K562 treated with DMSO at 1 percent for 12 hours (cell line): ENCODE data around the gene DALRD3. TPM values are rescaled to one million over a fixed set of nuclear protein-coding genes. Genes with fewer than 3 reads are reported as not detected.

Experiments used
- total RNA-seq: library from RNA; unstranded; fragments of 300-600 nt; gene quantifications from 2 replicates; pipeline ENCODE4 v1.2.3, GENCODE V29; 2022; ENCODE audit not compliant: insufficient read depth

DALRD3 gene
- total RNA-seq, result 13.1 and 15.2 TPM in 2 replicates

GRCh38 chr3:49017971-49018706 lies at the start of gene DALRD3:
Gene DALRD3 (minus strand): TSS chr3:49018580. CDS start chr3:49018564, 16 bp downstream.

GRCh38 chr3:49028673-49029562 lies 10.5 kb upstream of the DALRD3 start, which contains the start of gene IMPDH2:
Gene IMPDH2 (minus strand): TSS chr3:49029398. CDS start chr3:49029350, 48 bp downstream.

GRCh38 chr3:49021813-49022687 lies 3.7 kb upstream of the DALRD3 start, which contains the start of gene NDUFAF3:
Gene NDUFAF3 (plus strand): TSS chr3:49022121. CDS start chr3:49022145, 24 bp downstream.

GRCh38 chr3:49007068-49007770 lies 11.2 kb downstream of the DALRD3 start, which contains the start of gene WDR6:
Gene WDR6 (plus strand): TSS chr3:49007391. CDS start chr3:49007432, 41 bp downstream.

GRCh38 chr3:48989796-48990635 lies 28.4 kb downstream of the DALRD3 start, which contains the start of gene P4HTM:
Gene P4HTM (plus strand): TSS chr3:48990241. CDS start chr3:48990257, 16 bp downstream.

Other genes starting within 250 kb of the DALRD3 start
- gene PRKAR2A, start 170.7 kb downstream of the DALRD3 start, total RNA-seq, result 16.2 and 51.3 TPM in 2 replicates
- gene SLC25A20, start 119.7 kb downstream of the DALRD3 start, total RNA-seq, result 12.7 and 21.9 TPM in 2 replicates
- gene ARIH2, start 99.7 kb downstream of the DALRD3 start, total RNA-seq, result 33.9 and 67.8 TPM in 2 replicates
- gene P4HTM, start 28.3 kb downstream of the DALRD3 start, total RNA-seq, result 1.0 and 1.2 TPM in 2 replicates
- 65.3 and 89.4 TPM in 2 replicates for gene WDR6, start 11.2 kb downstream of the DALRD3 start, total RNA-seq
- 23.1 and 36.9 TPM in 2 replicates for gene NDUFAF3, start 3.5 kb upstream of the DALRD3 start, total RNA-seq
- 249 and 251 TPM in 2 replicates for gene IMPDH2, start 10.8 kb upstream of the DALRD3 start, total RNA-seq
- gene QRICH1, start 75.5 kb upstream of the DALRD3 start, total RNA-seq, result 16.5 and 49.3 TPM in 2 replicates
- 368 and 553 TPM in 2 replicates for gene QARS1, start 86.2 kb upstream of the DALRD3 start, total RNA-seq
- gene USP19, start 102.2 kb upstream of the DALRD3 start, total RNA-seq, result 29.2 and 56.3 TPM in 2 replicates
- gene LAMB2, start 114.5 kb upstream of the DALRD3 start, total RNA-seq, result 23.1 and 34.9 TPM in 2 replicates
- 9.9 and 11.5 TPM in 2 replicates for gene CCDC71, start 147.8 kb upstream of the DALRD3 start, total RNA-seq
- 39.3 and 51.2 TPM in 2 replicates for gene KLHDC8B, start 153.0 kb upstream of the DALRD3 start, total RNA-seq